Natural killer cell (primary cell): ENCODE data around the gene YKT6. TPM values are rescaled to one million over a fixed set of nuclear protein-coding genes. Genes with fewer than 3 reads are reported as not detected.
A peak's percentile ranks its signal among the peaks of the same experiment; 100 is the strongest.

Experiments
- ATAC-seq, 3 donors: fragments of 150-1000 bp in 2 of 3; fragments of 200-7000 bp in 1 of 3; cut with Tn5 transposase; 1 replicate in 1 of 3; 2 replicates in 2 of 3; pipeline ENCODE4 v1.10.0; 2021; ENCODE audit warnings: mild to moderate bottlenecking in 2 of 3, moderate library complexity in 2 of 3
- DNase-seq, 2 donors: peaks; one replicate each; pipeline versions ENCODE4 v3.0.0 to v3.0.0-alpha.2; 2013 to 2021; ENCODE audit warnings: mixed read lengths in 1 of 2
- H3K27ac ChIP-seq: one replicate; pipeline ENCODE4 v1.5.1; 2013; ENCODE audit warnings: mild to moderate bottlenecking, low read length
- H3K27me3 ChIP-seq: one replicate; pipeline ENCODE4 v1.6.1; 2013; ENCODE audit warnings: low read length; ENCODE audit not compliant: control insufficient read depth, insufficient read depth
- H3K36me3 ChIP-seq: one replicate; pipeline ENCODE4 v1.6.1; 2013; ENCODE audit warnings: low read length; ENCODE audit not compliant: control insufficient read depth, insufficient read depth
- H3K4me1 ChIP-seq: one replicate; pipeline ENCODE4 v1.6.1; 2013; ENCODE audit warnings: low read length; ENCODE audit not compliant: control insufficient read depth, insufficient read depth
- H3K4me3 ChIP-seq: one replicate; pipeline ENCODE4 v1.5.1; 2013; ENCODE audit warnings: low read length
- H3K9me3 ChIP-seq: one replicate; pipeline ENCODE4 v1.6.1; 2013; ENCODE audit warnings: low read length; ENCODE audit not compliant: control insufficient read depth, insufficient read depth
- H3K27ac Mint-ChIP-seq, 2 donors: one replicate each; pipeline ENCODE4 v1.8.0; 2022; ENCODE audit warnings: mild to moderate bottlenecking in 2 of 2, mixed read lengths in 2 of 2, moderate library complexity in 1 of 2
- H3K27me3 Mint-ChIP-seq, 2 donors: one replicate each; pipeline ENCODE4 v1.8.0; 2022; ENCODE audit warnings: low read depth in 2 of 2, mixed read lengths in 2 of 2
- H3K36me3 Mint-ChIP-seq: one replicate; pipeline ENCODE4 v1.8.0; 2022; ENCODE audit warnings: mixed read lengths
- H3K4me1 Mint-ChIP-seq, 2 donors: one replicate each; pipeline ENCODE4 v1.8.0; 2022; ENCODE audit warnings: mixed read lengths in 2 of 2
- H3K4me3 Mint-ChIP-seq: one replicate; pipeline ENCODE4 v1.8.0; 2022; ENCODE audit warnings: mild to moderate bottlenecking, moderate library complexity, mixed read lengths
- H3K9me3 Mint-ChIP-seq, 2 donors: one replicate each; pipeline ENCODE4 v1.8.0; 2022; ENCODE audit warnings: mixed read lengths in 2 of 2
- CTCF ChIP-seq: fragments of 200-600 bp; IDR thresholded peaks from one replicate; pipeline ENCODE4 v1.8.0; 2022; ENCODE audit warnings: antibody characterized with exemption
- WGBS: methylation state at CpG from one replicate; pipeline ENCODE4 v1.1.7; 2013; ENCODE audit warnings: missing lambda C conversion rate; ENCODE audit not compliant: insufficient coverage; 5-methylcytosine and 5-hydroxymethylcytosine counted together
- intact Hi-C: fragments of 100-400 bp; cut with micrococcal nuclease; formaldehyde crosslinking; loops from one replicate; pipeline ENCODE4 v1.14.2; 2022
- total RNA-seq, 4 donors: library from RNA; stranded (reverse); fragments of 120-200 nt in 1 of 4; gene quantifications; one replicate each; pipeline versions ENCODE4 v1.2.3 to v1.2.4, GENCODE V29; 2013 to 2022

The YKT6 gene
- total RNA-seq, 3 donors from 2014 or later (not counting 1 experiment from before 2014, with no cell fraction given) = 72.4 to 107 (median 87.1) TPM

- Mint-ChIP-seq H3K9me3 (no peaks in the 10 kb centered on the region), H3K4me1 (peaks cover 15 to 43% of the 10 kb centered on the region in 2 donors), H3K36me3 (no peaks in the 10 kb centered on the region), H3K4me3 (peak overlapping the region; percentile 61), H3K27me3 (no peaks in the 10 kb centered on the region), H3K27ac (peak overlapping the region; percentile 75 to 93)
- peaks cover 29% of the 10 kb centered on the region for H3K4me1 ChIP-seq
- 18% methylated on average over 18 of the region's 18 CpGs for WGBS
- no peaks in the 10 kb centered on the region for H3K9me3 ChIP-seq
- ATAC-seq = peak; percentile 89 to 92 (median 90)
- no peaks in the 10 kb centered on the region for H3K27me3 ChIP-seq
- H3K4me3 ChIP-seq = no peak overlapping the region
- DNase-seq = peak; percentile 63 to 77
- intact Hi-C loops = no loop called here
- H3K27ac ChIP-seq = peak overlapping the region; percentile 88
- no peak for TF ChIP-seq CTCF
- no peaks in the 10 kb centered on the region for H3K36me3 ChIP-seq
These were observed 57.0 kb downstream of the YKT6 start for GRCh38 chr7:44257618-44258422.

- Mint-ChIP-seq H3K27me3 (no peaks in the 10 kb centered on the region), H3K27ac (peak overlapping the region; percentile 75 to 93), H3K4me3 (peak overlapping the region; percentile 61), H3K4me1 (peaks cover 15 to 43% of the 10 kb centered on the region in 2 donors), H3K9me3 (no peaks in the 10 kb centered on the region), H3K36me3 (no peaks in the 10 kb centered on the region)
- DNase-seq (no peak), ATAC-seq (no peak)
- no peak overlapping the region for H3K4me3 ChIP-seq
- H3K4me1 ChIP-seq = peaks cover 29% of the 10 kb centered on the region
- no peaks in the 10 kb centered on the region for H3K27me3 ChIP-seq
- H3K27ac ChIP-seq = no peak overlapping the region
- H3K36me3 ChIP-seq = no peaks in the 10 kb centered on the region
- TF ChIP-seq CTCF = no peak
- intact Hi-C loops = no loop called here
- no peaks in the 10 kb centered on the region for H3K9me3 ChIP-seq
- WGBS = 59% methylated on average over 4 of the region's 4 CpGs
These were observed 57.6 kb downstream of the YKT6 start for GRCh38 chr7:44258423-44258760.

- Histone ChIP-seq H3K9me3 (no peaks in the 10 kb centered on the region), H3K36me3 (no peaks in the 10 kb centered on the region), H3K4me3 (no peak overlapping the region), H3K4me1 (peaks cover 29% of the 10 kb centered on the region), H3K27me3 (no peaks in the 10 kb centered on the region), H3K27ac (no peak overlapping the region)
- Mint-ChIP-seq H3K9me3 (no peaks in the 10 kb centered on the region), H3K4me1 (peaks cover 15 to 43% of the 10 kb centered on the region in 2 donors), H3K36me3 (no peaks in the 10 kb centered on the region), H3K27me3 (no peaks in the 10 kb centered on the region), H3K4me3 (no peak overlapping the region), H3K27ac (peak overlapping the region in 1 of 2 donors; percentile 93)
- intact Hi-C loops = no loop called here
- no peak for TF ChIP-seq CTCF
- ATAC-seq = no peak
- WGBS = 95% methylated on average over 14 of the region's 14 CpGs
- no peak for DNase-seq
These were observed 58.2 kb downstream of the YKT6 start for GRCh38 chr7:44258865-44259546.
